ENCODE results near the gene GIMAP4.
"Not testable (repeated sequence)": the region's sequence is repeated elsewhere in the genome, so short reads cannot be mapped to it uniquely, and the experiment has no call there.

Gene GIMAP4

DNA sequence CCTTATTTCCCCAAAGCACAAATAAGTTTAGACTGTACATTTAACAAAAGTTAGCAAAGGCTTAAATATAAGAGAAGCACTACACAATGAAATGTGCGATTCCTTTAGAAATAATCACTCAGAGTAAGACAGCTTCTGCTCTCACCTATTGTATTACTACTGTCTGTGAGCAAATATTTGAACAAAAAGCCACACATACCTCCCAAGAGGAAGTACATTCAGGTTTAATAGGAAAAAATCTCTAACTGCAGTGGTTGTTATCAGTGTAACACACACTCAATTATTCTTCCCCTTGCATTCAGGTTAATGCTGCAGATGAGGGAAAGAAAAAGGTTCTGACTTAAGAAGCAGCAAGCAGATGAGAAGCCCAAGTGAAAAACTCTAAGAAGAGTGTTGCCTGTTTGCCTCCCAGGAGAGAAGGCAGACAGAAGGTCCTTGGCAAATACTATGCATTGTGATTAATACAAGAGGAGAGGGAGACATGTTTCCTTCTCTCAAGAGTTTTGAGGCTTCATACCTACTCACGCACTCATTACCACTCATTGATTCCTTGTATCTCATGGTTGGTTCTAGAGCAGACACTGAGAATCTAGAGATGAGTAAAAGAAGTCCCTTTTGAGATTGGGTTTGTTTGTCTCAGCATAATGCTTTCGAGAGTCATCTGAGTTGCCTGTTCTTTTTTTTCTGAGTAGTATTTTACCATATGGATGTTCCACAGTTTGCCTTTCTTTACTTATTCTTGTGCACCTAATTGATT is 13.6 kb downstream of the GIMAP4 start:
- DNase-seq, result no peak

DNA sequence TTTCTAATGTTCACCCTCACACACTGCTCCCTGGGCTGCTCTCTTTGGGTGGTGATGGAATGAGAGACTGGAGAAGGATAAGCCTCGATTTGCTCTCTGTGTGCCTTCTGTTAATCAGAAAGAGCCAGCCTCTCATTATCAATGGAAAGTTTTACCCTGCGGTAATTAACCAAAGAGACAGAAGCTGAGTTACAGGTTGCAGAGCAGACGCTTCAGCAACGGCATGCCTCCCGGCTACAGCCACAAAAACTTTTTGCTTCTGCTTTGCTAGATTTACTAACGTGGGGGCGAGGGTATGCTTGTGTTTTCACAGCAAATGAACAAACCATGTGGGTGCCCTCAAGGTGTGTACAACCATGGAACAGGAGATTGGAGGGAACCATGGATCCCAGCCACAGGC is 18.0 kb downstream of the GIMAP4 start:
- no peak for DNase-seq

GRCh38 chr7:150586068-150586784 is 19.0 kb downstream of the GIMAP4 start:
- DNase-seq, result no peak

- no peak for DNase-seq
Observed at GRCh38 chr7:150586785-150587152, 19.6 kb downstream of the GIMAP4 start.

DNA sequence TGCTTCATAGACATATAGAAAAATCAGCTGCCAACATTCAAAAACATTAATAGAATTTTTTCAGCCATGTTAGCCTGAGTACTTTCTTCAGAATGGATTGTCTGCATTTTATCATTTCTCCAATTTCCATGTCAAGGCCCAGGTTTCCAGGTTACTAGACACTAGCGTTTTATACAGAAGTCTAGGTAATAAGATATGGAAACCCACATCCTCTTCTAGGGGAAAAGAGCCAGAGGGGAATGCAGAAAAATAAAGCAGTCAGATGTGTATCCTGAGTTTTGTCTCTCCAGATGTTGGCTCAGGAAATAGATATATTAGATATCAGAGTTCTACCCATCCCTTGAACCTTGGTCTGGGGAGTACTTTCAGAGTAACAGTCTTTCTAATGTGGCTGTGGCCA is 20.4 kb downstream of the GIMAP4 start:
- no peak for DNase-seq

- no peak for DNase-seq
Observed at GRCh38 chr7:150594805-150595204, 27.6 kb downstream of the GIMAP4 start.

- no peak for DNase-seq
Observed at GRCh38 chr7:150595361-150595760, 28.2 kb downstream of the GIMAP4 start.

DNA sequence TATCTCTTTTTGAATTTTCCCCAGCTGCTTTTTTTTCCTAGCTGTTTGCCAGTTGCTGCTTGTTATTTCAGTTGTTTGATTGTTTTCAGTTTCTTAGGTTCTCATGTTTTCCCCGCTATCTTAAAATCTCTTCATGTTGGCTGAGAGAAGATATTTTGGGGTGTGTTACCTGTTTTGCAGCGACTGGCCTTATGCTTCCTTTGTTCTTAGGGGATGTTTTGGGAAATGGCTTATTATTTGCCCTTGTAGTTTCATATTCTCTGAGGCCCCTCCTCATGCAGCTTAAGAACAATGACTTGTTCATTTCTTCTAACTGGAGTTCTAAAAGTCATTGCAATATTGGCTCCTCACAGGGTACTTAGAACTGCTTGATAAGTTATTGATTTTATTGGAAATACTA is 36.4 kb downstream of the GIMAP4 start:
- not testable (repeated sequence) for DNase-seq

DNA sequence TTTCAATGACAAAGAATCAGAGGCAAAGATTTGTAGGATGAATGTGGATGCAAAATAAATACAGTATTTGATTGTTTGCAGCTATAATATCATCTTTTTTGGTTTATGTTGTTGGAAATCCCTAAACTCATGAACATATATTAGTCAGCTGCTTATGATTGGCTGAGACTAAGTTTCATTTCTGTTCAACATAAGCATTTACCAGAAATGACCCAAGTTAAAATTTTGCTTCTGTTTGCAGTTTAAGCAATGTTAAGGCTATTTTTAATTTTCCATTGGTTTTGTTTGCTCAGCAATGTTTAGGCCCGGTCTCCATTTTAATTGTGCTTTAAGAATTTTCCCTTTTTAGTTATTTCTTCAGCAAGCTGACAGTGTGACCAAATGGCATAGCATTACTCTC is 43.0 kb downstream of the GIMAP4 start:
- no peak for DNase-seq

DNA sequence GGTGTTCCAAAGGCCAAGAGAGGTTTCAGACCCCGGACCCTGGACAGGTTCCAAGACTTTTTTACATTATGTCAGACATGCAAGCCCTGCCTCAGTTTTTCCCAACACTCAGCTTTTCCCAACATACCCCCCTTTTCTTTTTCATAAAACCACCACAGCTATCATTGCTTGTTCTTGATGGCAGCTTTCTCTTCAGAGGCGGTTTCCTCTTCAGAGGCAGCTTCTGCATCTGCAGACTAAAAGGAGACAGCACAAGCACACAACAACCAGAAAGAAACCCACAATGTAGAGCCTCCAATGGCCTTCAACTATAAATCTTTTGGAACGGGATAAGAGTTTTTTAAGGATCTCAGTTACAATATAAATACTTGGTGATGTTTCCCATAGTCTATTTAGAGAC is 45.7 kb downstream of the GIMAP4 start:
- no peak for DNase-seq

GRCh38 chr7:150613880-150614279 is 46.7 kb downstream of the GIMAP4 start:
- DNase-seq, result no peak

DNA sequence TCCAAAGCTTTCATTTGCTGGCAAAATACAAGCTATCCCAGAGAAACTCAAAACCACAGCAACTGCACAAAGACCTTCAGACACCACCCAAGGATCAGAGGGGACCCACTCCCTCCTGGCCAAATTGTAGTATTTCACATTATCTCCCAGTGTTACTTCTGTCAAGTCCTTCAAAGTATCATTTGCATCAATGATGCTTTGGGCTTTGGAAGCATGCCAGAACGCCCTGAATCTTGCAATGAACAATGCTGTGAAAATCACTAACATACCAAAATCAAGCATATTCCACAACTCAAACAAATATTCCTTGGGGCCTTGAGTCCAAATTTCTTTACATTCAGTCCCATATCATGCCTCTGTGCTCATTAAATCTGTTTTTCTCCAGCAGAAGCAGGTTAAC is 47.2 kb downstream of the GIMAP4 start:
- not testable (repeated sequence) for DNase-seq

DNA sequence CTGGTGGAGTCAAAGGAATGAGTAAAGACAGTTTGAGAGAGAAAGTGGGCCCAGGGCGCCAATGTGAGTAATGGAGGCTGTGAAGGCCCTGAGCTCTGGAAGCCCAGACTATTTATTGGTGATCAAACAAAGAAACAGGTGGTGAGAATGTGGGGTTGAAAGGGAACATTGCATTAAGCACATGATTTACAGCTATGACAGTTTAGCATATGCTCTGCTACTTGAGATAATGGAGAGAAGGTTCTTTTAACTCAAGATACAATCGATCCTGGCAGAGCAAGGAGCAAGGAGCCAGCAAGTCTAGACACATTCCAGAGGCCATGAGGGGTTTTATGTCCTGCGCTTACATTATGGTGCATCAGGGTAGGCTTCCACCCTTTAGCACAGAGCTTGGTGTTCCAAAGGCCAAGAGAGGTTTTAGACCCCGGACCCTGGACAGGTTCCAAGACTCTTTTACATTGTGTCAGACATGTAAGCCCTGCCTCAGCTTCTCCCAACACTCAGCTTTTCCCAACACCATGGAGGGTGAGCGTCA is 48.1 kb downstream of the GIMAP4 start:
- DNase-seq, result not testable (repeated sequence)

DNA sequence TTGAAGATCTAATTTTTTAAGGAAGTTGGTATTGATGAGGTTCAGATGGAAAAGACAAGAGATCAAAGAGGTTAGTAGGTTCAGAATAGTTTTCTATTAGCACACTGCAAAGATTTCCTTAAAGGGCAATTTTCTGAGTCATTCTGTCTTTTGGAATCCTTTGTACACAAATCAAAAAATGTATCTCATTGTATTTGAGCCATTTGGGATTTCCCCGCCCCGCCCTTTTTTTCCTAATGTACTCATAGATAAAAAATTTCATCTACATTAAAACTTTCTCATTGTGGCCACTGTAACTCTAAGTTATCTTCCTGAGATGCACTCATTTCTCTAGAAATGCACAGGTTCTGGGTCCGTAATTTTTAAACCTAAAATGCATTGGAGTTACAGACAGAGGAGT is 52.9 kb downstream of the GIMAP4 start:
- DNase-seq, result no peak

- DNase-seq, result no peak
Observed at GRCh38 chr7:150620617-150621371, 53.6 kb downstream of the GIMAP4 start.

DNA sequence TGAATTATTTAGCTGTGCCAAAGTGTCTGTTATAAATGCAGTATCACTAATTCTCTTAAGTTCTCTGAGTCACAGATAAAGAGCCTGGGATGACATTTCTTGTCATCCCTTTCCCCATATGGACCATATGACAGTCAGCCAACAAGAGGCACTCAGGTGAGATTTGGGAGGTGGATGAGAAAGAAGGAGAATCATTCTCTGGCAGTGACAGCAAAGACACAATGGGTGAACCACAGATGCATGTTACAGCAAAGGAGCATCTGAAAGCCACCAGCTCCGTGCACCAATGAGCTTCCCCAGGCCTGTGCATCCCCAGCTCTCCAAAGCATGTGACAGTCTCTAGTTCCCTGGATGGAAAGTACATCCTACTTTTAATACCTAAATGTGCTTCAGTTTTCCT is 54.2 kb downstream of the GIMAP4 start:
- no peak for DNase-seq
